Esophagus mucosa (tissue), 1 donor: Measurements from ENCODE around the gene QSER1. TPM values are rescaled to one million over a fixed set of nuclear protein-coding genes. Genes with fewer than 3 reads are reported as not detected.
"Not testable (repeated sequence)": the region's sequence is repeated elsewhere in the genome, so short reads cannot be mapped to it uniquely, and the experiment has no call there.

Experiments used
- ATAC-seq: fragments of 200-7000 bp; cut with Tn5 transposase; one replicate; pipeline ENCODE4 v1.9.1; 2020
- total RNA-seq: library from RNA; stranded (reverse); gene quantifications from one replicate; pipeline ENCODE4 v1.2.4, GENCODE V29; 2023
- donor health status: DM: yes; HTN: yes; CAD: no.

QSER1 gene
- total RNA-seq = 28.3 TPM

DNA sequence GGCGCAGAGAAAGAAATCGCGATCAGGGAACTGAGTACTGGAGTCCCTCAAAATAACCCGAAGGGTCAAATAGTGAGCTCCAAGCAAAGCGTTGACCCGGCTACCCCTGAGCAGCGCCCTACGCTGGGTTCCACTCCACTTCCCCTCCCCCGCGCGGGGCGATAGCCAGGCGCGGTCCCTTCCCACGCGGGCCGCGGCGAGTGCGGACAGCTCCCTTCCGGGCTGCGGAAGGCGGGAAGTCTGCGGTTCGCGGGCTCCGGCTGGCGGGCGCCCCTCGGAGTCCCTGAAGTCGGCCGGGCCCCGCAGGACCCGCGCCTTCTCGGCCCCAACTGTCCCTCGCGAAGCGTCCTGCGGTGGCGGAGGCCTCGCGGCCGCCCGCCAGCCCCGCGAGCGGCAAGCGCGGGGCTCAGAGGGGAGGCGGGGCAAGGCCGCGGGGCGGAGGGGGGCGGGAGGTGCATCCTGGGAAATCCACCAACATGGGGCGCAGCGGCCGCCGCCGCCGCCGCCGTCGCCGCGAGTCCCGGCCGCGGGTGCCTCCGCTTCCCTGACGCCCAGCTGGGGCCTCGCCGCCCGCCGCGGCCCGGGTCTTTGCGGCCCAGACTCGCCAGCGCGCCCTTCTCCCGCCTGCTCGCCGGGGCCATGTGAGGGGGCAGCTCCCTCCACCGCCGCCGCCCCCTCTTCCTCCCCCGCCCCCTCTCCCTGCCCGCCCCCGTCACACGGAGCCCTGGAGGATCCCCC, at the start of gene QSER1:
TSS of gene QSER1 (plus strand) at position 457 of the 738 bp plus-strand sequence. CDS start 315 bp downstream, outside the sequence.
- ATAC-seq = peak; percentile 76

- ATAC-seq = no peak
Observed at GRCh38 chr11:32843544-32843943, 49.1 kb upstream of the QSER1 start.

DNA sequence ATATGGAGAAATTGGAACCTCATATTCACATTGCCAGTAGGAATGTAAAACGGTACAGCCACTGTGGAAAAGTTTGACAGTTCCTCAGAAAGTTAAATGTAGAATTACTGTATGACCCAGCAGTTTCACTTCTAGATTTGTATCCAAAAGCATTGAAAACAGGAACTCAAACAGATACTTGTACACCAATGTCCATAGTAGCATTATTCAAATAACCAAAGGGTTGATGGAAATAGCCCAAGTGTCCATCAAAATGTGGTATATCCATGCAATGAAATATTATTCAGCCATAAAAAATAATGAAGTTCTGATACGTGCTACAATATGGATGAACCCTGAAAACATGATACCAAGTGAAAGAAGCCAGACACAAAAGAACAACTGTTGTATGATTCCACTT, 45.1 kb upstream of the QSER1 start:
- no peak for ATAC-seq

DNA sequence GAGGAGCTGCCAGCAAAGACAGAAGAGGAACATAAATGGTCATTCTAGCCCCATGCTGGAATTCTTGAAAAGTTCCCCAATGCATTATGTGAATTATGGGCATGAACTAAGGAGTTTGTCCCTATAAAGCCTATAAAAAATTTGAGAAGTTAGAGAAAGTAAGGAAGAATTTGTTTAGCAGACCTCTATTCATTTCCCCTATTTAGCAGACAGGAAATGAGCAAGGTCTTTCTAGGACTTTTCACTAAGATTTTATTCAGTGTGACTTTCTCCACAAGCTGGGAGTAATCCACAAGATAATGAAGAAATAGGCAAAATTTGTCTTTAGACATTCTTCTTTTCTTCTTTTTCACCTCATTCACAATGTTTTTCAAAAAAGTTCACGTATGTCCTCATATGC, 42.9 kb upstream of the QSER1 start:
- no peak for ATAC-seq

- ATAC-seq = no peak
Observed at GRCh38 chr11:32851251-32851650, 41.4 kb upstream of the QSER1 start.

DNA sequence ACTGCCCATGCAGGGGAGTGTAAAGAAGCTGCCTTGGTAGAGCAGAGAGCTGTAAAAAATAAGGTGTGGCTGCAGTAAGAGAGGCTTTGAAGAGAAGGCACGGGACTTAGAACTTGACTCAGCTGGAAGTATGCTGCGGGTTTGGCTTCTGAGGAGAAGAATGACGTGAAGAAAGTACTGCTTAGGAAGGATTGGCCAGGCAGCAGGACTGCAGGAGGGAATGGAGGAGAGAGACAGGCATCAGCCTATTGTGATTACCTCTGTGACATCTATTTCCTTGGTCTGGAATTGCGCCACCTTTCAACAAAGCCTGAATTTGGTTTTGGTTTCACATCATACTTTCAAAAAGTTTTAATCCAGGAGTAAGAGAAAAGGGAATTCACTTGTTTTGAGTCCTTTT, 40.4 kb upstream of the QSER1 start:
- peak; percentile 96 for ATAC-seq

DNA sequence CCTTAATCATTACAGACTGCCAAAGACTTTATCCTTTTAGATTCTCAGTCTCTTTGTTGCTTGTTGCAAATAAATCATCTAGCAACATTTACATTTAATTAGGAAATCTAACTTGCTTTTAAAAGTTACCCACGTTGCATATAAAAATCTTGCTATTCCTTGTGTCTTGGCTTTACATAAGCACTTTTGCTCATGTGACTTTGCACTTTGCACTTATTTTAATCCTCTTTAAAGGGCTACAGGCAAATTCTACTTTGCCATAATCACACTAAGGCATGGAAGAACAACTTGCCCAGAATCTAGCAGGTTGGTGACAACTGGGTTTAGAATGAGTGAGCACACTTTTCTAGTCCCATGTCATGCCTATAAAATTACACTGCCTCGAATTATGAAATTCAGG, 37.0 kb upstream of the QSER1 start:
- no peak for ATAC-seq

- ATAC-seq = no peak
Observed at GRCh38 chr11:32858731-32859130, 33.9 kb upstream of the QSER1 start.

GRCh38 chr11:32861850-32862577, 30.6 kb upstream of the QSER1 start:
- no peak for ATAC-seq

- no peak for ATAC-seq
Observed at GRCh38 chr11:32864555-32864954, 28.1 kb upstream of the QSER1 start.

- ATAC-seq = not testable (repeated sequence)
Observed at GRCh38 chr11:32868752-32869151, 23.9 kb upstream of the QSER1 start.

- no peak for ATAC-seq
Observed at GRCh38 chr11:32870676-32871075, 21.9 kb upstream of the QSER1 start.

DNA sequence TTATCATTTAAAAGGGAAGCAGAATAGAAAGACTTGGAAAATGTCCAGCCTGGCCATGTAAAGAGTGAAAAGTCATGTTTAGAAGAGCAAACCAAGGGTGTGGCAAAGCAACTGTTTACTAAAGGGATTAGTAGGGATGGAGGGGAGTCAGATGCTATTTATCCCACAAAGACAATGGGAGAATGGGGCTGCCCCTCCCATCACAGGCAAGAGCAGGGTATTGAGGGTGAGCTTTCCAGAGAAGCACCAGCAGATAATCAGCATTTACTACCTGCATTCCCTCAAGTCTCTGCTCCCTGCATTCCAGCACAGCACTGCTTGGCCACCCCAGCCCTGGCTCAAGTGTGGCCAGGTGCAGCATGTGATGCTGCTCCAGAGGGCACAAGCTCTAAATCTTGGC, 18.5 kb upstream of the QSER1 start:
- ATAC-seq = no peak

DNA sequence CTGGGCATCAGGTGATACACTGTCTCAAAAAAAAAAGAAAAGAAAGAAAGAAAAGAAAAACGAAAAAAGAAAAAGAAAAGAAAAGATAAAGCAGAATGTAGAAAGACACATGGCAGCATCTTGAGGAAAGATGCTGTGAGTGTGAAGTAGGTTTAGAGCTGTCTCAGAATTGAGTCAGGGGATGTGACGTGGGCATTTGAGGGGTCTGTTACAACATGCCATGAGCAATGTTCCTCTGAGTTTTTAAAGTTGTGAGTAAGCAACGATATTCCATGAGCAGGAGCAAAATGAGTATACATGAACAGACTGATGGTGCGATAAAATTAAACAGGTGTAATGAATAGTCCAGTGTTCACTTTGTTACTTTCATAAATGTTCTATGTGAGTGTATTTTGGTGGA, 11.3 kb upstream of the QSER1 start:
- no peak for ATAC-seq

DNA sequence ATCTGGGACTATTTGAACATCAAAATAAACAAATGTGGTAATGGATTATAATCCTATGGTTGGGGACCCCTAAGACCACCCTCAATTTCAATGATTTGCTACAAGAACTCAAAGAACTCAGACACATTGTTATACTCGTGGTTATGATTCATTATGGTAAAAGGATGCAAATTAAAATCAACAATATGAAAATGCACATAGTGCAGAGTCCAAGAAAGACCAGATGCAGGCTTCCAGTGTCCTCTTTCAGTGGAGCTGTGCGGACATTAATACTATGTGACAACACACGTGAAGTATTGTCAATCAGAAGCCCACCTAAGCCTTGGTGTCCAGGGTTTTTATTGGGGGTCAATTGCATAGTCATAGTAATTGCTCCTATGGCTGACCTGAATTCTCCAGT, 9.2 kb upstream of the QSER1 start:
- no peak for ATAC-seq

DNA sequence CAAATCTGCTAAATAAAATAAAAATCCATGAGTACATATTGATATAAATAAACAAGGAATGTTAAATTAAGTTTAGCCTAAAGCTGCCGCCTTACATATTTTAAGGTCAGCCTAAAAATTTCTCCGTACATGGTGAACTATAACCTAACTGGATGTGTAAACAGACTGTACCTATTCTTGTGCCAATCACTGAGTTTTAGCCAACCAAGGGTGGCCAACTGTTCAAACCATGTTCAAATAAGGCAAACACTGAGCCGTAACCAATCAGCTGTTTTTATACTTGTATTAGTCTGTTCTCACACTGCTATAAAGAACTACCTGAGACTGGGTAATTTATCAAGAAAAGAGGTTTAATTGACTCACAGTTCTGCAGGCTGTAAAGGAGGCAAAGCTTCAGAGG, 8.6 kb upstream of the QSER1 start:
- no peak for ATAC-seq

GRCh38 chr11:32884770-32885384, 7.7 kb upstream of the QSER1 start:
- ATAC-seq = peak; percentile 35

GRCh38 chr11:32885556-32885955, 7.1 kb upstream of the QSER1 start:
- no peak for ATAC-seq

DNA sequence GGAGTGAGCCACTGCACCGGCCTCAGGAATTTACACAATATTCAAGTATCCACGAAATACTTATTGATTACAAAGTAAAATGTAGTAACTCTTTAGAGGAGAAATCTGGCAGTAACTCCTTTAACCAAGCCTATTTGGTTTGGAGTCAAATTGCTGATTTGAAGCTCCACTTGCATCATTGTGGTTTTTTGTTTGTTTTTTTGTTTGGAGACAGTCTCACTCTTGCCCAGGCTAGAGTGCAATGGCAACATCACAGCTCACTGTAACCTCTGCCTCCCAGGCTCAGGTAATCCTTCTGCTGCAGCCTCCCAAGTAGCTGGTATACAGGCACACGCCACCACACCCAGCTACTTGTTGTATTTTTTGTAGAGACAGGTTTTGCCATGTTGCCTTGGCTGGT, 6.4 kb upstream of the QSER1 start:
- no peak for ATAC-seq

DNA sequence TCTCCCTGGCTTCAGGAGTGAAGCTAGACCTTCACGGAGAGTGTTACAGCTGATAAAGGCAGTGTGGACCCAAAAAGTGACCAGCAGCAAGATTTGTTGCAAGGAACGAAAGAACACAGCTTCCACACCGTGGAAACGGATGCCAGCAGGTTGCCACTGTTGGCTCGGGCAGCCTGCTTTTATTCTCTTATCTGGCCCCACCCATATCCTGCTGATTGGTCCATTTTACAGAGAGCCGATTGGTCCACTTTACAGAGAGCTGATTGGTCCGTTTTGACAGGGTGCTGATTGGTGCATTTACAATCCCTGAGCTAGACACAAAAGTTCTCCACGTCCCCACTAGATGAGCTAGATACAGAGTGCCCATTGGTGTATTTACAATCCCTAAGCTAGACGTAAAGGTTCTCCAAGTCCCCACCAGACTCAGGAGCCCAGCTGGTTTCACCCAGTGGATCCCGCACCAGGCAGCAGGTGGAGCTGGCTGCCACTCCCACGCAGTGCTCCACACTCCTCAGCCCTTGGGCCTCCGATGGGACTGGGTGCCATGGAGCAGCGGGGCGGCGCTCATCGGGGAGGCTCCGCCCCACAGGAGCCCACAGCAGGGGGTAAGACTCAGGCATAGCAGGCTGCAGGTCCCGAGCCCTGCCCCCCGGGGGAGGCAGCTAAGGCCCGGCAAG, 4.8 kb upstream of the QSER1 start:
- not testable (repeated sequence) for ATAC-seq

DNA sequence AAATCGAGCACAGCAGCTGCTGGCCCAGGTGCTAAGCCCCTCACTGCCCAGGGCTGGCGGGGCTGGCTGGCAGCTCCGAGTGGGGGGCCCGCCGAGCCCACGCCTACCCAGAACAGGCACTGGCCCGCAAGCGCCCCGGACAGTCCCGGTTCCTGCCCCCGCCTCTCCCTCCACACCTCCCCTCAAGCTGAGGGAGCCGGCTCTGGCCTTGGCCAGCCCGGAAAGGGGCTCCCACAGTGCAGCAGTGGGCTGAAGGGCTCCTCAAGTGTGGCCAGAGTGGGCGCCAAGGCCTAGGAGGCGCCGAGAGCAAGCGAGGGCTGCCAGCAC, 4.3 kb upstream of the QSER1 start:
- not testable (repeated sequence) for ATAC-seq

GRCh38 chr11:32888805-32889204, 3.8 kb upstream of the QSER1 start:
- ATAC-seq = no peak
